Lung (tissue), 12 donors: Measurements from ENCODE around the gene JAML. TPM values are rescaled to one million over a fixed set of nuclear protein-coding genes. Genes with fewer than 3 reads are reported as not detected.

Experiments
- ATAC-seq: fragments of 200-7000 bp; cut with Tn5 transposase; one replicate; pipeline ENCODE4 v1.9.1; 2020; ENCODE audit warnings: moderate number of reproducible peaks; ENCODE audit not compliant: insufficient read depth, low FRiP score
- DNase-seq, 3 donors: peaks; one replicate each; pipeline ENCODE4 v3.0.0-alpha.2; 2013 to 2017
- H3K27ac ChIP-seq, 2 donors: one replicate each; pipeline ENCODE4 v1.5.1; 2013; ENCODE audit warnings: mild to moderate bottlenecking in 2 of 2, moderate library complexity in 2 of 2, control low read depth in 1 of 2, inconsistent platforms in 1 of 2, low read depth in 1 of 2, low read length in 1 of 2
- H3K27me3 ChIP-seq, 3 donors: one replicate each; pipeline ENCODE4 v1.5.1; 2013; ENCODE audit warnings: low read length in 2 of 3; ENCODE audit not compliant: control insufficient read depth in 3 of 3, insufficient read depth in 3 of 3
- H3K36me3 ChIP-seq, 4 donors: one replicate each; pipeline ENCODE4 v1.5.1; 2013; ENCODE audit warnings: low read length in 4 of 4, mild to moderate bottlenecking in 1 of 4, moderate library complexity in 1 of 4; ENCODE audit not compliant: control insufficient read depth in 4 of 4, insufficient read depth in 4 of 4
- H3K4me1 ChIP-seq, 5 donors: one replicate each; pipeline ENCODE4 v1.5.1; 2013; ENCODE audit warnings: low read length in 5 of 5, mild to moderate bottlenecking in 2 of 5, moderate library complexity in 1 of 5; ENCODE audit not compliant: control insufficient read depth in 5 of 5, insufficient read depth in 5 of 5
- H3K4me3 ChIP-seq: one replicate; pipeline ENCODE4 v1.5.1; 2013; ENCODE audit warnings: mild to moderate bottlenecking, control low read depth, moderate library complexity
- H3K9ac ChIP-seq, 2 donors: one replicate each; pipeline ENCODE4 v1.5.1; 2013; ENCODE audit warnings: low read length in 2 of 2, control low read depth in 1 of 2; ENCODE audit not compliant: insufficient read depth in 1 of 2
- H3K9me3 ChIP-seq, 4 donors: one replicate each; pipeline ENCODE4 v1.5.1; 2013; ENCODE audit warnings: low read length in 3 of 4, mild to moderate bottlenecking in 1 of 4, moderate library complexity in 1 of 4; ENCODE audit not compliant: control insufficient read depth in 4 of 4, insufficient read depth in 3 of 4
- CTCF ChIP-seq: IDR thresholded peaks from 2 replicates; pipeline ENCODE4 v1.5.1; 2012; ENCODE audit warnings: mild to moderate bottlenecking; ENCODE audit errors: control extremely low read depth, extremely low read depth
- WGBS, 2 donors: extraction: QIAGEN DNeasy Blood & Tissue Kit; methylation state at CpG; one replicate each; pipeline ENCODE4 v1.1.7; 2013; 5-methylcytosine and 5-hydroxymethylcytosine counted together
- polyA plus RNA-seq, 2 donors: library from polyadenylated mRNA; stranded (reverse); fragments of 200-250 nt; gene quantifications; one replicate each; pipeline ENCODE4 v1.2.1, GENCODE V29; 2013
- total RNA-seq, 2 donors: library from RNA; depleted of rRNA in 1 of 2; stranded (reverse); fragments of >200 nt in 1 of 2; gene quantifications; one replicate each; pipeline ENCODE4 v1.2.1, GENCODE V29; 2014 to 2021
- donor health status: control.
- donor health status: control.
- donor health status: Bipolar disorder and iron deficiency.
- donor health status: healthy.
- donor health status: DM: yes; HTN: yes; CAD: no.

Gene JAML
- total and polyA plus RNA-seq, 4 donors = 29.3 to 49.1 (median 35.4) TPM

DNA sequence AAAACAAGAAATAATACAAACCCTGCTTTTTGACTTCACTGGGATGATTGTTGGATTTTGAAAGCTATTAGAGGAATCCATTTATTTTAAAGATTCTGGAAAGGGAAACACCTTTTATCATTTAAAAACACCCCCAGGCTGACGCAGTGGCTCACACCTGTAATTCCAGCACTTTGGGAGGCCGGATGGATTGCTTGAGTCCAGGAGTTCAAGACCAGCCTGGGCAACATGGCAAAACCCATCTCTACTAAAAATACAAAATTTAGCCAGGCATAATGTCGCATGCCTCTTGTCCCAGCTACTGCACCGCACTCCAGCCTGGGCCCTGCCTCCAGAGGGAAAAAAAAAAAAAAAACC, 48.1 kb downstream of the JAML start:
- ATAC-seq (no peak), DNase-seq (no peak)
- TF ChIP-seq CTCF = no peak
- peaks cover 0 to 27% (median 7%) of the 10 kb centered on the region in 5 donors for H3K4me1 ChIP-seq
- H3K27ac ChIP-seq = no peak overlapping the region
- no peak overlapping the region for H3K9ac ChIP-seq
- H3K9me3 ChIP-seq = no peaks in the 10 kb centered on the region
- H3K36me3 ChIP-seq = no peaks in the 10 kb centered on the region
- WGBS, 2 donors = 89 to 94% methylated on average over 4 of the region's 4 CpGs
- no peak overlapping the region for H3K4me3 ChIP-seq
- H3K27me3 ChIP-seq = no peaks in the 10 kb centered on the region

- Histone ChIP-seq H3K27me3 (no peaks in the 10 kb centered on the region), H3K9me3 (no peaks in the 10 kb centered on the region), H3K4me1 (peaks cover 0 to 33% (median 10%) of the 10 kb centered on the region in 5 donors), H3K9ac (peak within 1 kb of the TSS in 1 of 2 donors; percentile 42), H3K27ac (peak within 1 kb of the TSS; percentile 37 to 92), H3K36me3 (no peaks in the 10 kb centered on the region), H3K4me3 (no peak within 1 kb of the TSS)
- 40 to 56% methylated on average over 14 of the region's 14 CpGs for WGBS, 2 donors
- ATAC-seq (no peak), DNase-seq (peak in 2 of 3 donors; percentile 82 to 84)
- TF ChIP-seq CTCF = no peak
Measured at GRCh38 chr11:118175993-118176777, 48.6 kb downstream of the JAML start, which contains the start of gene SCN2B. SCN2B (minus strand) TSS chr11:118176639; CDS start chr11:118176431, 208 bp downstream.

- peak overlapping the region; percentile 37 to 92 for H3K27ac ChIP-seq
- H3K9ac ChIP-seq = no peak overlapping the region
- no peaks in the 10 kb centered on the region for H3K27me3 ChIP-seq
- H3K36me3 ChIP-seq = no peaks in the 10 kb centered on the region
- no peak for ATAC-seq
- 41 to 55% methylated on average over 13 of the region's 13 CpGs for WGBS, 2 donors
- no peaks in the 10 kb centered on the region for H3K9me3 ChIP-seq
- no peak overlapping the region for H3K4me3 ChIP-seq
- peak in 2 of 3 donors; percentile 46 to 60 for DNase-seq
- TF ChIP-seq CTCF = no peak
- peaks cover 0 to 31% (median 10%) of the 10 kb centered on the region in 5 donors for H3K4me1 ChIP-seq
Measured at GRCh38 chr11:118175031-118175992, 49.5 kb downstream of the JAML start.
